K562 (cell line): ENCODE measurements around the gene CCDC169. TPM values are rescaled to one million over a fixed set of nuclear protein-coding genes. Genes with fewer than 3 reads are reported as not detected.

Source experiments
- ATAC-seq: fragments of 200-7000 bp; cut with Tn5 transposase; 3 replicates; pipeline ENCODE4 v1.9.1; 2020; ENCODE audit warnings: moderate library complexity
- BruUV-seq: library from RNA; stranded (reverse); fragments of 400-500 nt; replicated peaks from 2 replicates; lab custom pipeline; 2021; lab: Mats Ljungman, UMichigan
- CTCF ChIA-PET: fragments of 300-600 bp; formaldehyde crosslinking; extraction: SDS; loops from one replicate; lab custom pipeline; 2021; ENCODE audit warnings: low intra/inter-chr PET ratio; lab: Yijun Ruan, JAX
- POLR2A ChIA-PET: fragments of 300-600, 350-650 bp; sonication (Branson Sonifier 250); formaldehyde crosslinking; extraction: SDS; loops from one replicate; lab custom pipeline; 2021; ENCODE audit warnings: antibody characterized with exemption, inconsistent platforms; lab: Yijun Ruan, JAX
- DNase-seq, 4 experiments: peaks; one replicate each; pipeline versions ENCODE4 v3.0.0 to v3.0.0-alpha.2; 2011 to 2018; ENCODE audit warnings: low spot score in 3 of 4, mixed read lengths in 3 of 4; ENCODE audit errors: extremely low read depth in 1 of 4
- FAIRE-seq: peaks from 2 replicates; lab custom pipeline; 2011; peaks lifted over from hg19 to GRCh38; lab: Jason Lieb, UNC
- H2AFZ ChIP-seq: 2 replicates; pipeline ENCODE4 v1.6.0; 2011; ENCODE audit warnings: low read depth, low read length, control low read depth, inconsistent platforms
- H3K27ac ChIP-seq: fragments of 200-600 bp; 3 replicates; pipeline ENCODE4 v1.8.0; 2011; ENCODE audit warnings: low read depth, mild to moderate bottlenecking, control low read depth, inconsistent platforms, low read length, moderate library complexity, mixed read lengths; ENCODE audit errors: extremely low read depth
- H3K27me3 ChIP-seq, 2 experiments: fragments of 300-600 bp in 1 of 2; 2 replicates in 1 of 2; 3 replicates in 1 of 2; pipeline versions ENCODE4 v1.6.0 to v1.8.0; 2011; ENCODE audit warnings: inconsistent platforms in 2 of 2, low read length in 2 of 2, mild to moderate bottlenecking in 1 of 2, mixed read lengths in 1 of 2, moderate library complexity in 1 of 2; ENCODE audit not compliant: control insufficient read depth in 2 of 2, insufficient read depth in 2 of 2
- H3K36me3 ChIP-seq: fragments of 300-600 bp; 3 replicates; pipeline ENCODE4 v1.8.0; 2011; ENCODE audit warnings: mild to moderate bottlenecking, low read length, inconsistent platforms; ENCODE audit not compliant: control insufficient read depth, insufficient read depth
- H3K4me1 ChIP-seq, 2 experiments: fragments of 200-600 bp in 1 of 2; replicated peaks in 1 of 2; 2 replicates in 1 of 2; 3 replicates in 1 of 2; pipeline versions ENCODE4 v1.5.1 to v1.8.0; 2011; ENCODE audit warnings: inconsistent platforms in 2 of 2, low read length in 2 of 2, mild to moderate bottlenecking in 1 of 2, mixed read lengths in 1 of 2, moderate library complexity in 1 of 2; ENCODE audit not compliant: control insufficient read depth in 2 of 2, insufficient read depth in 2 of 2
- H3K4me2 ChIP-seq: 2 replicates; pipeline ENCODE4 v1.6.1; 2011; ENCODE audit warnings: low read length, control low read depth, inconsistent platforms, mixed read lengths; ENCODE audit not compliant: insufficient read depth
- H3K4me3 ChIP-seq: fragments of 200-600 bp; sonication (generic), shearing (Covaris generic); 2 replicates; pipeline ENCODE4 v1.5.1; 2016; ENCODE audit warnings: control low read depth, inconsistent platforms
- H3K79me2 ChIP-seq: fragments of 200-600 bp; 3 replicates; pipeline ENCODE4 v1.8.0; 2011; ENCODE audit warnings: low read length, inconsistent platforms; ENCODE audit not compliant: control insufficient read depth, insufficient read depth
- H3K9ac ChIP-seq, 2 experiments: 2 replicates each; pipeline versions ENCODE4 v1.6.0 to v1.6.1; 2011; ENCODE audit warnings: low read depth in 2 of 2, low read length in 2 of 2, control low read depth in 1 of 2, inconsistent platforms in 1 of 2, mild to moderate bottlenecking in 1 of 2, mixed read lengths in 1 of 2; ENCODE audit not compliant: insufficient read depth in 1 of 2
- H3K9me1 ChIP-seq: one replicate; pipeline ENCODE4 v1.6.0; 2011; ENCODE audit warnings: inconsistent platforms, mild to moderate bottlenecking, low read length, moderate library complexity; ENCODE audit not compliant: control insufficient read depth, insufficient read depth
- H3K9me3 ChIP-seq: replicated peaks from 2 replicates; pipeline ENCODE4 v1.5.1; 2011; ENCODE audit warnings: low read depth, low read length, inconsistent platforms; ENCODE audit not compliant: control insufficient read depth, insufficient read depth
- H4K20me1 ChIP-seq: replicated peaks from 2 replicates; pipeline ENCODE4 v1.6.1; 2011; ENCODE audit warnings: low read length, inconsistent platforms, mixed read lengths; ENCODE audit not compliant: control insufficient read depth, insufficient read depth
- ARID2 ChIP-seq: fragments of 450-650 bp; IDR thresholded peaks from 2 replicates; pipeline ENCODE4 v1.6.1; 2017; ENCODE audit warnings: antibody characterized with exemption, mild to moderate bottlenecking
- E2F6 ChIP-seq, 2 experiments: IDR thresholded peaks; 2 replicates each; pipeline ENCODE4 v1.6.1; 2011; ENCODE audit warnings: borderline replicate concordance in 1 of 2, control low read depth in 1 of 2, low read depth in 1 of 2, low read length in 1 of 2, mild to moderate bottlenecking in 1 of 2, mixed read lengths in 1 of 2, moderate library complexity in 1 of 2; ENCODE audit not compliant: insufficient read depth in 1 of 2, insufficient read length in 1 of 2, poor library complexity in 1 of 2, severe bottlenecking in 1 of 2; ENCODE audit errors: extremely low read depth in 1 of 2
- FOXJ2 ChIP-seq: fragments of 200-800 bp; sonication (Bioruptor generic); IDR thresholded peaks from 2 replicates; pipeline ENCODE4 v1.6.1; 2016; ENCODE audit warnings: missing genetic modification characterization, missing compliant biosample characterization
- HNRNPH1 ChIP-seq: fragments of 200-400 bp; formaldehyde crosslinking; optimal IDR thresholded peaks from 2 replicates; pipeline ENCODE3; 2017; ENCODE audit warnings: low read depth, mild to moderate bottlenecking, low read length, moderate library complexity
- ILK ChIP-seq: fragments of 450-650 bp; IDR thresholded peaks from 2 replicates; pipeline ENCODE4 v1.6.1; 2016; ENCODE audit warnings: missing genetic modification characterization, low read depth, mild to moderate bottlenecking, missing compliant biosample characterization, moderate library complexity, borderline replicate concordance
- MYBL2 ChIP-seq, 2 experiments: fragments of 450-650 bp in 1 of 2; sonication (generic) in 1 of 2; formaldehyde crosslinking in 1 of 2; IDR thresholded peaks; 2 replicates each; pipeline versions ENCODE4 v1.6.1 to v1.8.1; 2017 to 2022; ENCODE audit warnings: borderline replicate concordance in 1 of 2, inconsistent platforms in 1 of 2, low read depth in 1 of 2, mild to moderate bottlenecking in 1 of 2, missing genetic modification reagents in 1 of 2, moderate library complexity in 1 of 2
- SMAD3 ChIP-seq: fragments of 450-650 bp; formaldehyde crosslinking; conservative IDR thresholded peaks from 2 replicates; pipeline ENCODE4 v1.4.0; 2020; ENCODE audit warnings: mild to moderate bottlenecking
- SRSF9 ChIP-seq: fragments of 200-400 bp; formaldehyde crosslinking; IDR thresholded peaks from 2 replicates; pipeline ENCODE4 v1.6.1; 2017; ENCODE audit warnings: low read depth, low read length, borderline replicate concordance
- THRAP3 ChIP-seq: fragments of 450-650 bp; IDR thresholded peaks from 2 replicates; pipeline ENCODE4 v1.6.1; 2016; ENCODE audit warnings: mild to moderate bottlenecking, inconsistent platforms, borderline replicate concordance
- XRCC5 ChIP-seq: fragments of 200-400 bp; formaldehyde crosslinking; IDR thresholded peaks from 2 replicates; pipeline ENCODE4 v1.6.1; 2017; ENCODE audit warnings: low read depth, mild to moderate bottlenecking, low read length
- ZBTB7A ChIP-seq: IDR thresholded peaks from 2 replicates; pipeline ENCODE4 v1.6.1; 2011; ENCODE audit warnings: low read depth, mild to moderate bottlenecking, low read length, moderate library complexity, borderline replicate concordance; ENCODE audit not compliant: control insufficient read depth
- WGBS: fragments of 100-300 bp; shearing (Covaris generic); methylation state at CpG from one replicate; pipeline ENCODE4 v1.1.6; 2016; ENCODE audit warnings: low coverage, mixed read lengths; ENCODE audit not compliant: insufficient coverage; ENCODE audit errors: missing lambda C conversion rate; 5-methylcytosine and 5-hydroxymethylcytosine counted together
- in situ Hi-C: fragments of 300-500 bp; cut with MboI; formaldehyde crosslinking; loops from 4 replicates; pipeline ENCODE4 v1.15.0; 2018; ENCODE audit warnings: inconsistent platforms, mixed read lengths
- intact Hi-C: fragments of 100-400 bp; cut with micrococcal nuclease; formaldehyde crosslinking; loops from 2 replicates; pipeline ENCODE4 v1.14.2; 2022
- polyA plus RNA-seq, 8 experiments: library from polyadenylated mRNA; depleted of rRNA in 4 of 8; stranded (reverse) in 5 of 8; unstranded in 3 of 8; fragments of >200 nt; fragmentation: Nextera tagmentation in 2 of 8; fragmentation: Illumina TruSeq in 1 of 8; extraction: Ambion mirVana in 2 of 8; extraction: Trizol in 1 of 8; gene quantifications; 2 replicates each; pipeline versions ENCODE4 v1.2.1 to v1.2.3, GENCODE V29; 2011 to 2014; ENCODE audit warnings: inconsistent platforms in 1 of 8, missing spikeins in 1 of 8
- total RNA-seq, 7 experiments: library from RNA; depleted of rRNA in 6 of 7; stranded (reverse); fragments of >200 nt in 6 of 7; fragmentation: Illumina TruSeq in 2 of 7; extraction: Trizol in 2 of 7; gene quantifications; 2 replicates each; pipeline versions ENCODE4 v1.2.1 to v1.2.3, GENCODE V29; 2011 to 2021; ENCODE audit warnings: low replicate concordance in 1 of 7
- TF ChIP-seq, protein P1 (sequence below), 2 experiments: fragments of 450-650 bp; conservative IDR thresholded peaks; 2 replicates each; pipeline ENCODE4 v1.6.1; 2017; ENCODE audit warnings: mild to moderate bottlenecking in 2 of 2, moderate library complexity in 2 of 2
- TF ChIP-seq, protein P2 (sequence below): sonication (generic); formaldehyde crosslinking; IDR thresholded peaks from 2 replicates; pipeline ENCODE4 v1.8.1; 2023; ENCODE audit warnings: missing genetic modification reagents, mild to moderate bottlenecking, borderline replicate concordance

CCDC169 gene
- total and polyA plus RNA-seq, 9 of the 15 experiments (the other 6 are each of a cell fraction or from before 2014, with no cell fraction given): 6.8 to 22.0 (median 12.4) TPM

DNA sequence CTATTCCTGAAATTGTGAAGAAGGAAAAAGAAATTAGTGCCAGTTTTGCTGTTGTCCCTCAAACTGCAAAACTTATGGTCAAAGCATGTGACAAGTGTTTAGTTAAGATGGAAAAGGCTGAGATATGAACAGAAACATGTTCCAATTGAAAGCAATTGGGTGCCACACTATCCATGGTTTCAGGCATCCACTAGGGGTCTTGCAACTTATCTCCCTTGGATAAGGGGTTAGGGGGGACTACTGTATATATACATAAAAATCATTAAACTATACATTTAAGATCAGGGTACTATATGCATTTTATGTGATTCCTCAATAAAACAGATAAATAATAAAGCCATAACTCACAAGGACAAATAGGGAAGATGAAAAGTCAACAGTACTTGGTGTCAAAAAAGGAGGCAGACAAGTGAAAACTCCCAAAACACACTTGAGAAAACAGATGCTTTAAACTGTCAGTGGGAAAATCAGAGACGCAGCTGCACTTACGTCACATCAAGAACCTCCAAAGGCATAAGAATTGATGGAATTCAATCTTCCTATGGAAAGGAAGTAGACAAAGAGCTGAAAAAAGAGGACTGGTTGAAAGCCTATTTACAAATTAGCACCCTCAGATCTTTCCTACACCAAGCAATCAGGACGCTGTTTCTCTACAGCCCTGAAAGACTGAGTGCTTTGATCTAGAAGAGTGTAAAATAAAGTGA, 40.5 kb upstream of the CCDC169 start:
- ChIA-PET CTCF (no interaction called here), POLR2A (no interaction called here)
- 98% methylated on average over 3 of the region's 3 CpGs for WGBS
- no peaks in the 10 kb centered on the region for H3K27me3 ChIP-seq
- peaks cover 13% of the 10 kb centered on the region; the same call in 2 of the 3 replicates for H3K36me3 ChIP-seq
- H3K4me1 ChIP-seq: no peaks in the 10 kb centered on the region; a peak in 1 of 5 replicates
- H3K9me3 ChIP-seq: no peaks in the 10 kb centered on the region
- no peak overlapping the region for H2AFZ ChIP-seq
- FAIRE-seq (no peak), DNase-seq (no peak), ATAC-seq (no peak)
- H3K9ac ChIP-seq: no peak overlapping the region
- in situ Hi-C loops: no loop called here
- peaks cover 98% of the 10 kb centered on the region for H3K79me2 ChIP-seq
- H3K4me3 ChIP-seq: no peak overlapping the region
- H3K4me2 ChIP-seq: no peak overlapping the region
- H3K27ac ChIP-seq: no peak overlapping the region
- no peaks in the 10 kb centered on the region for H3K9me1 ChIP-seq
- intact Hi-C loops: no loop called here
- no peaks in the 10 kb centered on the region for H4K20me1 ChIP-seq
- BruUV-seq: no TSS peak
- TF ChIP-seq SRSF9: no peak
- TF ChIP-seq ILK (tag): no peak
- TF ChIP-seq ZBTB7A: no peak
- TF ChIP-seq THRAP3: no peak
- no peak for TF ChIP-seq MYBL2 (IDR thresholded peaks at IDR 0.05; ENCODE audit: low read depth)
- TF ChIP-seq MYBL2 (CRISPR knock-in tag; IDR thresholded peaks at IDR 0.05; ENCODE audit: borderline replicate concordance): no peak
- TF ChIP-seq, protein P1, sequence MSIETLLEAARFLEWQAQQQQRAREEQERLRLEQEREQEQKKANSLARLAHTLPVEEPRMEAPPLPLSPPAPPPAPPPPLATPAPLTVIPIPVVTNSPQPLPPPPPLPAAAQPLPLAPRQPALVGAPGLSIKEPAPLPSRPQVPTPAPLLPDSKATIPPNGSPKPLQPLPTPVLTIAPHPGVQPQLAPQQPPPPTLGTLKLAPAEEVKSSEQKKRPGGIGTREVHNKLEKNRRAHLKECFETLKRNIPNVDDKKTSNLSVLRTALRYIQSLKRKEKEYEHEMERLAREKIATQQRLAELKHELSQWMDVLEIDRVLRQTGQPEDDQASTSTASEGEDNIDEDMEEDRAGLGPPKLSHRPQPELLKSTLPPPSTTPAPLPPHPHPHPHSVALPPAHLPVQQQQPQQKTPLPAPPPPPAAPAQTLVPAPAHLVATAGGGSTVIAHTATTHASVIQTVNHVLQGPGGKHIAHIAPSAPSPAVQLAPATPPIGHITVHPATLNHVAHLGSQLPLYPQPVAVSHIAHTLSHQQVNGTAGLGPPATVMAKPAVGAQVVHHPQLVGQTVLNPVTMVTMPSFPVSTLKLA (conservative IDR thresholded peaks at IDR 0.05): no peak
- no peak for TF ChIP-seq SMAD3 (CRISPR knock-in tag)
- TF ChIP-seq E2F6 (IDR thresholded peaks at IDR 0.05; ENCODE audit: borderline replicate concordance in 1 of 2, extremely low read depth in 1 of 2, insufficient read depth in 1 of 2, insufficient read length in 1 of 2, low read depth in 1 of 2, low read length in 1 of 2, poor library complexity in 1 of 2, severe bottlenecking in 1 of 2): no peak
- no peak for TF ChIP-seq ARID2
- TF ChIP-seq, protein P2, sequence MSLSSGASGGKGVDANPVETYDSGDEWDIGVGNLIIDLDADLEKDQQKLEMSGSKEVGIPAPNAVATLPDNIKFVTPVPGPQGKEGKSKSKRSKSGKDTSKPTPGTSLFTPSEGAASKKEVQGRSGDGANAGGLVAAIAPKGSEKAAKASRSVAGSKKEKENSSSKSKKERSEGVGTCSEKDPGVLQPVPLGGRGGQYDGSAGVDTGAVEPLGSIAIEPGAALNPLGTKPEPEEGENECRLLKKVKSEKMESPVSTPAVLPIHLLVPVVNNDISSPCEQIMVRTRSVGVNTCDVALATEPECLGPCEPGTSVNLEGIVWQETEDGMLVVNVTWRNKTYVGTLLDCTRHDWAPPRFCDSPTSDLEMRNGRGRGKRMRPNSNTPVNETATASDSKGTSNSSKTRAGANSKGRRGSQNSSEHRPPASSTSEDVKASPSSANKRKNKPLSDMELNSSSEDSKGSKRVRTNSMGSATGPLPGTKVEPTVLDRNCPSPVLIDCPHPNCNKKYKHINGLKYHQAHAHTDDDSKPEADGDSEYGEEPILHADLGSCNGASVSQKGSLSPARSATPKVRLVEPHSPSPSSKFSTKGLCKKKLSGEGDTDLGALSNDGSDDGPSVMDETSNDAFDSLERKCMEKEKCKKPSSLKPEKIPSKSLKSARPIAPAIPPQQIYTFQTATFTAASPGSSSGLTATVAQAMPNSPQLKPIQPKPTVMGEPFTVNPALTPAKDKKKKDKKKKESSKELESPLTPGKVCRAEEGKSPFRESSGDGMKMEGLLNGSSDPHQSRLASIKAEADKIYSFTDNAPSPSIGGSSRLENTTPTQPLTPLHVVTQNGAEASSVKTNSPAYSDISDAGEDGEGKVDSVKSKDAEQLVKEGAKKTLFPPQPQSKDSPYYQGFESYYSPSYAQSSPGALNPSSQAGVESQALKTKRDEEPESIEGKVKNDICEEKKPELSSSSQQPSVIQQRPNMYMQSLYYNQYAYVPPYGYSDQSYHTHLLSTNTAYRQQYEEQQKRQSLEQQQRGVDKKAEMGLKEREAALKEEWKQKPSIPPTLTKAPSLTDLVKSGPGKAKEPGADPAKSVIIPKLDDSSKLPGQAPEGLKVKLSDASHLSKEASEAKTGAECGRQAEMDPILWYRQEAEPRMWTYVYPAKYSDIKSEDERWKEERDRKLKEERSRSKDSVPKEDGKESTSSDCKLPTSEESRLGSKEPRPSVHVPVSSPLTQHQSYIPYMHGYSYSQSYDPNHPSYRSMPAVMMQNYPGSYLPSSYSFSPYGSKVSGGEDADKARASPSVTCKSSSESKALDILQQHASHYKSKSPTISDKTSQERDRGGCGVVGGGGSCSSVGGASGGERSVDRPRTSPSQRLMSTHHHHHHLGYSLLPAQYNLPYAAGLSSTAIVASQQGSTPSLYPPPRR (CRISPR knock-in tag): no peak
- no peak for TF ChIP-seq FOXJ2 (tag)
- TF ChIP-seq XRCC5: no peak
- no peak for TF ChIP-seq HNRNPH1
